ENCODE measurements around the gene MCTP1. TPM values are rescaled to one million over a fixed set of nuclear protein-coding genes. Genes with fewer than 3 reads are reported as not detected.

The MCTP1 gene
- total and polyA plus RNA-seq, 10 of the 15 experiments (the other 5 are each of a cell fraction or from before 2014, with no cell fraction given): 12.6 to 45.9 (median 18.8) TPM

- H3K4me2 ChIP-seq (ENCODE audit: control insufficient read depth, insufficient read depth): peak overlapping the region; percentile 74
- no peaks in the 10 kb centered on the region for H4K20me1 ChIP-seq (ENCODE audit: control insufficient read depth, insufficient read depth)
- H3K9ac ChIP-seq (ENCODE audit: control insufficient read depth, insufficient read depth, low read length): no peak overlapping the region
- H3K36me3 ChIP-seq (ENCODE audit: control insufficient read depth in 2 of 2, insufficient read depth in 2 of 2, low read length in 1 of 2): no peaks in the 10 kb centered on the region; a peak in 1 of 4 replicates
- DNase-seq (ENCODE audit: low read depth, low spot score) (peak; percentile 72), FAIRE-seq (no peak), ATAC-seq (peak; percentile 67)
- in situ Hi-C loops (cut with MboI): no loop called here
- ChIA-PET CTCF (interaction anchor here (0.7 to 4.3 kb wide), 10 partner anchors 9 to 222 kb away, joined by 3 to 21 read pairs (median 4); no protein-coding TSS in a partner anchor), SMC1A (ENCODE audit: uncharacterized antibody, unreplicated experiment) (interaction anchor here (0.6 to 4.2 kb wide), 18 partner anchors 9 to 995 kb away, joined by 3 to 30 read pairs (median 4); no protein-coding TSS in a partner anchor), RAD21 (ENCODE audit: unreplicated experiment) (interaction anchor here (0.5 to 2.3 kb wide), 11 partner anchors 9 to 222 kb away, joined by 3 to 11 read pairs (median 3); no protein-coding TSS in a partner anchor), POLR2A (interaction anchor here (0.6 to 1.5 kb wide), 4 partner anchors 9 to 902 kb away, joined by 3 to 5 read pairs (median 4); partner anchors contain the start of gene SLF1)
- H3K27ac ChIP-seq (ENCODE audit: control insufficient read depth, insufficient read depth): peak overlapping the region; percentile 70
- BruUV-seq (replicated peaks): no TSS peak
- peaks cover 29% of the 10 kb centered on the region for H3K4me1 ChIP-seq (ENCODE audit: control insufficient read depth, insufficient read depth, low read length)
- H3K79me2 ChIP-seq (ENCODE audit: control insufficient read depth, insufficient read depth, low read length): no peaks in the 10 kb centered on the region
- intact Hi-C loops (cut with micrococcal nuclease; ENCODE audit: unreplicated experiment): loop anchor here (1.0 to 5.0 kb wide), 3 partner anchors 44 to 156 kb away; no protein-coding TSS in a partner anchor
- WGBS (ENCODE audit: insufficient coverage, insufficient replicate concordance, low lambda C conversion rate, missing lambda C conversion rate): 0% methylated on average over 1 of the region's 1 CpG
- no peak overlapping the region; the same call in 1 of the 2 replicates for H2AFZ ChIP-seq (ENCODE audit: control insufficient read depth, low read depth, low read length)
- H3K4me3 ChIP-seq: no peak overlapping the region
- no peaks in the 10 kb centered on the region for H3K9me3 ChIP-seq (replicated peaks; ENCODE audit: control insufficient read depth, insufficient read depth, low read length)
- H3K27me3 ChIP-seq (replicated peaks in 1 of 2; ENCODE audit: control insufficient read depth in 2 of 2, insufficient read depth in 2 of 2, low read length in 1 of 2): no peaks in the 10 kb centered on the region
- no peak for TF ChIP-seq FOXK2 (IDR thresholded peaks at IDR 0.05)
- no peak for TF ChIP-seq NFXL1 (IDR thresholded peaks at IDR 0.05; ENCODE audit: borderline replicate concordance)
- TF ChIP-seq SMAD1 (IDR thresholded peaks at IDR 0.05; ENCODE audit: low read depth, partially characterized antibody): no peak
- peak; percentile 94 for TF ChIP-seq NR2F1 (conservative IDR thresholded peaks at IDR 0.05)
- peak; percentile 86; the same call in 1 of the 2 replicates for TF ChIP-seq ESRRA (IDR thresholded peaks at IDR 0.05; ENCODE audit: low read length)
- no peak for TF ChIP-seq RELA (IDR thresholded peaks at IDR 0.05; ENCODE audit: borderline replicate concordance, partially characterized antibody)
- TF ChIP-seq RFX5 (IDR thresholded peaks at IDR 0.05; ENCODE audit: low read depth, low read length): no peak
- TF ChIP-seq HDGF (IDR thresholded peaks at IDR 0.05): no peak
- TF ChIP-seq ATF3 (IDR thresholded peaks at IDR 0.05; ENCODE audit: borderline replicate concordance, extremely low read depth, low read depth, low read length): no peak
- peak; percentile 84 to 89; a peak in 2 of 4 replicates for TF ChIP-seq EP300 (IDR thresholded peaks at IDR 0.05; ENCODE audit: borderline replicate concordance in 1 of 2, control insufficient read depth in 1 of 2, low read depth in 2 of 2, low read length in 2 of 2)
- TF ChIP-seq SMARCA5 (IDR thresholded peaks at IDR 0.05): peak; percentile 2; the same call in 1 of the 2 replicates
- TF ChIP-seq MYC (IDR thresholded peaks at IDR 0.05; ENCODE audit: insufficient read depth, insufficient read length, insufficient replicate concordance, low read length, severe bottlenecking): no peak
- no peak for TF ChIP-seq HDAC6 (IDR thresholded peaks at IDR 0.05; ENCODE audit: unreplicated experiment)
- TF ChIP-seq BCL11A (IDR thresholded peaks at IDR 0.05; ENCODE audit: low read depth, low read length): peak; percentile 93
- no peak for TF ChIP-seq CTCF (IDR thresholded peaks at IDR 0.05 in 2 of 3, conservative IDR thresholded peaks at IDR 0.05 in 1 of 3; ENCODE audit: control insufficient read depth in 2 of 3, extremely low read depth in 1 of 3, insufficient read depth in 1 of 3, low read depth in 3 of 3, low read length in 3 of 3)
- no peak for TF ChIP-seq BCLAF1 (IDR thresholded peaks at IDR 0.05)
- TF ChIP-seq TARDBP (IDR thresholded peaks at IDR 0.05; ENCODE audit: borderline replicate concordance): no peak
- no peak for TF ChIP-seq SREBF2 (IDR thresholded peaks at IDR 0.05; ENCODE audit: low read length)
- no peak for TF ChIP-seq IRF4 (IDR thresholded peaks at IDR 0.05; ENCODE audit: low read depth, low read length)
Observed at GRCh38 chr5:94746731-94747124, 538.2 kb downstream of the MCTP1 start.

All from GM12878 (cell line).